CD4-positive, alpha-beta T cell (primary cell): ENCODE measurements around the gene OMD. TPM values are rescaled to one million over a fixed set of nuclear protein-coding genes. Genes with fewer than 3 reads are reported as not detected.

Experiments
- ATAC-seq: fragments of 200-7000 bp; cut with Tn5 transposase; one replicate; pipeline ENCODE4 v1.10.0; 2022; ENCODE audit warnings: mild to moderate bottlenecking; ENCODE audit not compliant: poor library complexity
- CTCF ChIA-PET: fragments of 350-600 bp; sonication (Branson Sonifier 250); formaldehyde crosslinking; loops from one replicate; lab custom pipeline; 2021; ENCODE audit warnings: antibody characterized with exemption, inconsistent platforms; lab: Charles Lee
- POLR2A ChIA-PET: fragments of 350-600 bp; sonication (Branson Sonifier 250); formaldehyde crosslinking; loops from one replicate; lab custom pipeline; 2021; ENCODE audit warnings: antibody characterized with exemption, inconsistent platforms; lab: Charles Lee
- DNase-seq, 14 experiments: peaks; one replicate each; pipeline ENCODE4 v3.0.0-alpha.2; 2013 to 2020; ENCODE audit warnings: mixed read lengths in 2 of 14
- H3K27ac ChIP-seq, 2 donors: one replicate each; pipeline versions ENCODE4 v1.5.1 to v1.7.0; 2013; ENCODE audit warnings: low read length in 2 of 2, low read depth in 1 of 2, mild to moderate bottlenecking in 1 of 2
- H3K27me3 ChIP-seq, 2 experiments: 1 replicate in 1 of 2; 2 replicates in 1 of 2; pipeline versions ENCODE4 v1.6.1 to v1.7.0; 2013; ENCODE audit warnings: low read length in 2 of 2, control low read depth in 1 of 2, mild to moderate bottlenecking in 1 of 2, moderate library complexity in 1 of 2; ENCODE audit not compliant: insufficient read depth in 2 of 2, control insufficient read depth in 1 of 2
- H3K36me3 ChIP-seq: one replicate; pipeline ENCODE4 v1.6.1; 2013; ENCODE audit warnings: low read length, control low read depth; ENCODE audit not compliant: insufficient read depth
- H3K4me1 ChIP-seq: one replicate; pipeline ENCODE4 v1.6.1; 2013; ENCODE audit warnings: low read length, control low read depth; ENCODE audit not compliant: insufficient read depth
- H3K4me3 ChIP-seq: one replicate; pipeline ENCODE4 v1.5.1; 2013; ENCODE audit warnings: mild to moderate bottlenecking, low read length, moderate library complexity
- H3K9me3 ChIP-seq, 2 experiments: 1 replicate in 1 of 2; 2 replicates in 1 of 2; pipeline versions ENCODE4 v1.6.1 to v1.7.0; 2013; ENCODE audit warnings: low read length in 2 of 2, mild to moderate bottlenecking in 2 of 2, control low read depth in 1 of 2, moderate library complexity in 1 of 2; ENCODE audit not compliant: control insufficient read depth in 1 of 2, insufficient read depth in 1 of 2
- H3K27ac Mint-ChIP-seq: one replicate; pipeline ENCODE4 v1.8.0; 2020; ENCODE audit warnings: mixed read lengths
- H3K27me3 Mint-ChIP-seq: one replicate; pipeline ENCODE4 v1.8.0; 2021; ENCODE audit warnings: mixed read lengths
- H3K36me3 Mint-ChIP-seq: one replicate; pipeline ENCODE4 v1.8.0; 2021; ENCODE audit warnings: low read depth, mixed read lengths
- H3K4me1 Mint-ChIP-seq: one replicate; pipeline ENCODE4 v1.8.0; 2021; ENCODE audit warnings: low read depth, mixed read lengths
- H3K4me3 Mint-ChIP-seq: one replicate; pipeline ENCODE4 v1.8.0; 2020; ENCODE audit warnings: mild to moderate bottlenecking, mixed read lengths
- H3K9me3 Mint-ChIP-seq: one replicate; pipeline ENCODE4 v1.8.0; 2020; ENCODE audit warnings: mixed read lengths
- intact Hi-C, 2 experiments: fragments of 100-400 bp; cut with DNase I in 1 of 2; cut with micrococcal nuclease in 1 of 2; formaldehyde crosslinking; loops; one replicate each; pipeline versions ENCODE4 v1.15.1 to v1.9.0; 2023 to 2025; cut with DNase I, micrococcal nuclease
- total RNA-seq, 174 experiments: library from RNA in 2 of 174; stranded (reverse) in 2 of 174; gene quantifications; one replicate each; pipeline ENCODE4 v1.2.3 and lab custom pipeline; 2021 to 2026
- TF ChIP-seq, protein P1 (sequence below): fragments of 200-600 bp; IDR thresholded peaks from one replicate; pipeline ENCODE4 v1.8.0; 2022; ENCODE audit warnings: antibody characterized with exemption, mild to moderate bottlenecking

The OMD gene
- total RNA-seq, 2 experiments from 2014 or later: not detected

GRCh38 chr9:92444841-92445240, 20.6 kb upstream of the OMD start:
- Histone ChIP-seq H3K36me3 (no peaks in the 10 kb centered on the region), H3K27me3 (no peaks in the 10 kb centered on the region), H3K27ac (no peak overlapping the region), H3K4me3 (no peak overlapping the region), H3K9me3 (no peaks in the 10 kb centered on the region), H3K4me1 (no peaks in the 10 kb centered on the region)
- intact Hi-C loops: no loop called here
- ChIA-PET POLR2A (no interaction called here), CTCF (no interaction called here)
- no peak overlapping the region for H3K27ac Mint-ChIP-seq
- TF ChIP-seq, protein P1, sequence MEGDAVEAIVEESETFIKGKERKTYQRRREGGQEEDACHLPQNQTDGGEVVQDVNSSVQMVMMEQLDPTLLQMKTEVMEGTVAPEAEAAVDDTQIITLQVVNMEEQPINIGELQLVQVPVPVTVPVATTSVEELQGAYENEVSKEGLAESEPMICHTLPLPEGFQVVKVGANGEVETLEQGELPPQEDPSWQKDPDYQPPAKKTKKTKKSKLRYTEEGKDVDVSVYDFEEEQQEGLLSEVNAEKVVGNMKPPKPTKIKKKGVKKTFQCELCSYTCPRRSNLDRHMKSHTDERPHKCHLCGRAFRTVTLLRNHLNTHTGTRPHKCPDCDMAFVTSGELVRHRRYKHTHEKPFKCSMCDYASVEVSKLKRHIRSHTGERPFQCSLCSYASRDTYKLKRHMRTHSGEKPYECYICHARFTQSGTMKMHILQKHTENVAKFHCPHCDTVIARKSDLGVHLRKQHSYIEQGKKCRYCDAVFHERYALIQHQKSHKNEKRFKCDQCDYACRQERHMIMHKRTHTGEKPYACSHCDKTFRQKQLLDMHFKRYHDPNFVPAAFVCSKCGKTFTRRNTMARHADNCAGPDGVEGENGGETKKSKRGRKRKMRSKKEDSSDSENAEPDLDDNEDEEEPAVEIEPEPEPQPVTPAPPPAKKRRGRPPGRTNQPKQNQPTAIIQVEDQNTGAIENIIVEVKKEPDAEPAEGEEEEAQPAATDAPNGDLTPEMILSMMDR: no peak
- H3K4me1 Mint-ChIP-seq: no peaks in the 10 kb centered on the region
- DNase-seq (no peak), ATAC-seq (no peak)
- no peaks in the 10 kb centered on the region for H3K36me3 Mint-ChIP-seq
- H3K9me3 Mint-ChIP-seq: no peaks in the 10 kb centered on the region
- no peaks in the 10 kb centered on the region for H3K27me3 Mint-ChIP-seq
- H3K4me3 Mint-ChIP-seq: no peak overlapping the region

- POLR2A ChIA-PET: interaction anchor here (0.5 kb wide), 1 partner anchor 1677 kb away, joined by 3 read pairs; no protein-coding TSS in a partner anchor
- TF ChIP-seq, protein P1: no peak
- H3K4me3 ChIP-seq: peak overlapping the region; percentile 13
- intact Hi-C loops: no loop called here
- H3K9me3 ChIP-seq: no peaks in the 10 kb centered on the region
- CTCF ChIA-PET: no interaction called here
- DNase-seq (peak in 3 of 14 experiments; percentile 13 to 58 (median 16)), ATAC-seq (peak; percentile 34)
- no peaks in the 10 kb centered on the region for H3K36me3 ChIP-seq
- Mint-ChIP-seq H3K4me3 (no peak overlapping the region), H3K27me3 (no peaks in the 10 kb centered on the region), H3K27ac (no peak overlapping the region), H3K4me1 (no peaks in the 10 kb centered on the region), H3K9me3 (no peaks in the 10 kb centered on the region), H3K36me3 (no peaks in the 10 kb centered on the region)
- no peaks in the 10 kb centered on the region for H3K4me1 ChIP-seq
- H3K27ac ChIP-seq: peak overlapping the region in 1 of 2 donors; percentile 19
- H3K27me3 ChIP-seq: no peaks in the 10 kb centered on the region
Measured at GRCh38 chr9:92440751-92441046, 16.4 kb upstream of the OMD start.

DNA sequence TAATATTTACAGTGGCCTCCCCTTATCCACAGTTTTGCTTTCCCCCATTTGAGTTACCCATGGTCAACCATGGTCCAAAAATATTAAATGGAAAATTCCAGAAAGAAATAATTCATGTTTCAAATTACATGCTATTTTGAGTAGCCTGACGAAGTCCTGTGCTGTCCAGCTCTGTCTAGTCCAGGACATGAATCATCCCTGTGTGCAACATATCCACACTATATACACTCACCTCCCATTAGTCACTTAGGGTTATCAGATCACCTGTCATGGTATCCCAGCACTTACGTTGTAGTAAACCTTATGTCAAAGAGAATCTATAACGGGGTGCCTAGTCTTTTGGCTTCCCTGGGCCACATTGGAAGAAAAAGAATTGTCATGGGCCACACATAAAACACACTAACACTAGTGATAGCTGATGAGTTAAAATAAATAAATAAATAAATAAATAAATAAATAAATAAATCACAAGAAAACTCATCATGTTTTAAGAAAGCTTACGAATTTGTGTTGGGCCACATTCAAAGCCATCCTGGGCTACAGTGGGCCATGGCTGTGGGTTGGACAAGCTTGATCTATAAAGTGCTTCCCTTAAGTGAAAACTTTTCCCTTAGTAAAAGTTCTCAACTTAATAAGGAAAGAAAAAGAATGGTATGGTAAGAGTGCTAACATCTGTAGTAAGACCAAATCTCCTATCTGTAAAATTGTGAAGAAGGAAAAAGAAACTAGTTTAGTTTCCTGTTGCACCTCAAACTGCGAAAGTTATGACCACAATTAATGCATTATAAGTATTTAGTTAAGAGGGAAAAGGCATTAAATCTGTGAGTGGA, 15.9 kb upstream of the OMD start:
- Histone ChIP-seq H3K4me3 (peak overlapping the region; percentile 13), H3K27me3 (no peaks in the 10 kb centered on the region), H3K9me3 (no peaks in the 10 kb centered on the region), H3K27ac (peak overlapping the region in 1 of 2 donors; percentile 19), H3K4me1 (no peaks in the 10 kb centered on the region), H3K36me3 (no peaks in the 10 kb centered on the region)
- H3K27ac Mint-ChIP-seq: peak overlapping the region; percentile 42
- H3K4me1 Mint-ChIP-seq: no peaks in the 10 kb centered on the region
- intact Hi-C loops: loop anchor here (2.0 to 5.0 kb wide), 3 partner anchors 98 to 301 kb away; partner anchors contain the start of genes CENPP (in 1 of the 2) and NOL8 (in 1 of the 2)
- TF ChIP-seq, protein P1: no peak
- ChIA-PET POLR2A (interaction anchor here (0.5 kb wide), 1 partner anchor 1677 kb away, joined by 3 read pairs; no protein-coding TSS in a partner anchor), CTCF (no interaction called here)
- no peaks in the 10 kb centered on the region for H3K36me3 Mint-ChIP-seq
- DNase-seq (peak in 1 of 14 experiments; percentile 45), ATAC-seq (no peak)
- H3K27me3 Mint-ChIP-seq: no peaks in the 10 kb centered on the region
- H3K9me3 Mint-ChIP-seq: no peaks in the 10 kb centered on the region
- H3K4me3 Mint-ChIP-seq: no peak overlapping the region
